GM23338 (cell line): ENCODE results near the gene ARF1. TPM values are rescaled to one million over a fixed set of nuclear protein-coding genes. Genes with fewer than 3 reads are reported as not detected.

ENCODE experiments used
- ATAC-seq: fragments of 200-7000 bp; cut with Tn5 transposase; 3 replicates; pipeline ENCODE4 v1.9.1; 2020
- DNase-seq: peaks from one replicate; pipeline ENCODE4 v3.0.0-alpha.2; 2015; ENCODE audit warnings: low spot score
- H2AFZ ChIP-seq: fragments of 200-600 bp; sonication (generic); 2 replicates; pipeline ENCODE4 v1.8.0; 2016; ENCODE audit warnings: antibody characterized with exemption, mild to moderate bottlenecking, moderate library complexity
- H3F3A ChIP-seq: fragments of 200-600 bp; sonication (generic); replicated peaks from 2 replicates; pipeline ENCODE4 v1.8.0; 2017; ENCODE audit warnings: antibody characterized with exemption, mixed run types, low read depth
- H3K27ac ChIP-seq: fragments of 200-600 bp; sonication (generic); 2 replicates; pipeline ENCODE4 v1.6.1; 2016; ENCODE audit warnings: low read depth
- H3K27me3 ChIP-seq: fragments of 200-600 bp; sonication (generic); 2 replicates; pipeline ENCODE4 v1.8.0; 2016; ENCODE audit warnings: mild to moderate bottlenecking, mixed run types, moderate library complexity; ENCODE audit not compliant: insufficient read depth
- H3K36me3 ChIP-seq: fragments of 200-600 bp; sonication (generic); 2 replicates; pipeline ENCODE4 v1.8.0; 2016; ENCODE audit warnings: mild to moderate bottlenecking; ENCODE audit not compliant: insufficient read depth
- H3K4me1 ChIP-seq: fragments of 200-600 bp; sonication (generic); 2 replicates; pipeline ENCODE4 v1.8.0; 2016; ENCODE audit warnings: mild to moderate bottlenecking, moderate library complexity; ENCODE audit not compliant: insufficient read depth
- H3K4me2 ChIP-seq: fragments of 200-600 bp; sonication (generic); 2 replicates; pipeline ENCODE4 v1.7.1; 2017; ENCODE audit warnings: mixed run types
- H3K4me3 ChIP-seq: fragments of 200-600 bp; sonication (generic); 2 replicates; pipeline ENCODE4 v1.6.1; 2016; ENCODE audit warnings: mixed run types
- H3K79me2 ChIP-seq: fragments of 200-600 bp; sonication (generic); replicated peaks from 2 replicates; pipeline ENCODE4 v1.8.0; 2017; ENCODE audit warnings: mild to moderate bottlenecking; ENCODE audit not compliant: insufficient read depth
- H3K9me2 ChIP-seq: fragments of 200-600 bp; sonication (generic); 2 replicates; pipeline ENCODE4 v1.8.0; 2017; ENCODE audit not compliant: insufficient read depth
- H4K20me1 ChIP-seq: fragments of 200-600 bp; sonication (generic); replicated peaks from 2 replicates; pipeline ENCODE4 v1.8.0; 2017; ENCODE audit warnings: mild to moderate bottlenecking; ENCODE audit not compliant: insufficient read depth
- H3K27ac Mint-ChIP-seq: 2 replicates; pipeline ENCODE4 v1.8.0; 2020; ENCODE audit warnings: inconsistent platforms, mild to moderate bottlenecking, moderate library complexity, mixed read lengths
- H3K27me3 Mint-ChIP-seq: 3 replicates; pipeline ENCODE4 v1.8.0; 2022; ENCODE audit warnings: low read depth, mild to moderate bottlenecking, moderate library complexity, mixed read lengths, inconsistent platforms; ENCODE audit not compliant: insufficient read depth, poor library complexity
- H3K36me3 Mint-ChIP-seq: 3 replicates; pipeline ENCODE4 v1.8.0; 2021; ENCODE audit warnings: low read depth, mild to moderate bottlenecking, inconsistent platforms, moderate library complexity, mixed read lengths
- H3K4me1 Mint-ChIP-seq: 3 replicates; pipeline ENCODE4 v1.8.0; 2020; ENCODE audit warnings: mild to moderate bottlenecking, inconsistent platforms, mixed read lengths
- H3K4me3 Mint-ChIP-seq: 3 replicates; pipeline ENCODE4 v1.8.0; 2021; ENCODE audit warnings: moderate library complexity, mild to moderate bottlenecking, inconsistent platforms, mixed read lengths
- H3K9me3 Mint-ChIP-seq: 3 replicates; pipeline ENCODE4 v1.8.0; 2020; ENCODE audit warnings: moderate library complexity, mild to moderate bottlenecking, inconsistent platforms, mixed read lengths
- CREB1 ChIP-seq: fragments of 250-450 bp; sonication (Bioruptor Pico); IDR thresholded peaks from 2 replicates; pipeline ENCODE4 v1.5.0; 2020; ENCODE audit warnings: low read depth, mild to moderate bottlenecking, moderate library complexity
- EZH2 ChIP-seq: fragments of 200-600 bp; sonication (generic); IDR thresholded peaks from one replicate; pipeline ENCODE4 v1.8.0; 2017; ENCODE audit warnings: antibody characterized with exemption, mild to moderate bottlenecking, low read depth; ENCODE audit not compliant: unreplicated experiment
- EZH2phosphoT487 ChIP-seq: fragments of 200-600 bp; sonication (generic); IDR thresholded peaks from one replicate; pipeline ENCODE4 v1.8.1; 2018; ENCODE audit warnings: antibody characterized with exemption; ENCODE audit not compliant: unreplicated experiment
- JUNB ChIP-seq: IDR thresholded peaks from one replicate; pipeline ENCODE4 v1.6.1; 2016; ENCODE audit warnings: antibody characterized with exemption; ENCODE audit not compliant: unreplicated experiment
- NANOG ChIP-seq: IDR thresholded peaks from 2 replicates; pipeline ENCODE4 v1.6.1; 2016; ENCODE audit warnings: antibody characterized with exemption, borderline replicate concordance
- POLR2AphosphoS5 ChIP-seq: IDR thresholded peaks from 2 replicates; pipeline ENCODE4 v1.6.1; 2016; ENCODE audit warnings: antibody characterized with exemption, low read depth
- REST ChIP-seq: IDR thresholded peaks from one replicate; pipeline ENCODE4 v1.6.1; 2018; ENCODE audit warnings: antibody characterized with exemption; ENCODE audit not compliant: unreplicated experiment
- STAT1 ChIP-seq: IDR thresholded peaks from one replicate; pipeline ENCODE4 v1.6.1; 2016; ENCODE audit warnings: antibody characterized with exemption; ENCODE audit not compliant: unreplicated experiment
- ZNF114 ChIP-seq: fragments of 250-450 bp; sonication (Bioruptor Pico); IDR thresholded peaks from 2 replicates; pipeline ENCODE4 v1.5.0; 2020; ENCODE audit warnings: mild to moderate bottlenecking, moderate library complexity
- polyA plus RNA-seq: library from polyadenylated mRNA; unstranded; fragments of >200 nt; fragmentation: Nextera tagmentation; extraction: Ambion mirVana; gene quantifications from 2 replicates; pipeline ENCODE4 v1.2.1, GENCODE V29; 2016
- total RNA-seq: library from RNA; depleted of rRNA; stranded (reverse); fragments of >200 nt; shearing (Covaris generic); gene quantifications from 2 replicates; pipeline ENCODE4 v1.2.3, GENCODE V29; 2014
- TF ChIP-seq, protein P1 (sequence below), 2 experiments: fragments of 200-600 bp in 1 of 2; sonication (generic) in 1 of 2; conservative IDR thresholded peaks; 2 replicates each; pipeline versions ENCODE4 v1.5.1 to v1.6.1; 2016 to 2017; ENCODE audit warnings: antibody characterized with exemption in 2 of 2, low read depth in 2 of 2, mild to moderate bottlenecking in 2 of 2, moderate library complexity in 1 of 2
- TF ChIP-seq, protein P2 (sequence below): fragments of 250-450 bp; sonication (Bioruptor Pico); IDR thresholded peaks from 2 replicates; pipeline ENCODE4 v1.5.0; 2020; ENCODE audit warnings: mild to moderate bottlenecking, moderate library complexity
- TF ChIP-seq, protein P3 (sequence below): IDR thresholded peaks from 2 replicates; pipeline ENCODE4 v1.6.1; 2016; ENCODE audit warnings: antibody characterized with exemption

Gene ARF1
- total and polyA plus RNA-seq, 2 experiments from 2014 or later: 210 to 306 TPM

DNA sequence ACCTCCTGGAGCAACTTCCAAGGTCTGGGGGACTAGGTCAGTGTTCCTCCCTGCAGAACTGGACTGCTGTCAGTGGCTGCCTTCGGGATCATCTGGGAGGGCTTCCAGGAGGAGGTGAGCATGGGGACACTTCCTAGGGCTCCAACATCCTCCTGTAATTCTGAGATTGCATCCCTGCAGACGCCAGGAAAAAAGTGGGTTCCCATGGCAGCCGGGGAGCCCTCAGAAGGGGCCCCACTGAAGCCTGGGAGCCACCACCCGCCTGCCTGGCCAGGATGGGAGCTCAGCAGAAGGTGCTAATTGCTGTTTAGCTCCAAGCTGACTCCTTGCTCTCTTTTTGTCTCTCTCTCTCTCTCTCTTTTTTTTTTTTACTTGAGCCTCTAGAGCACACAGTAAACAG, 16.1 kb upstream of the ARF1 start:
- TF ChIP-seq EZH2phosphoT487 (no peak), NANOG (no peak), POLR2AphosphoS5 (no peak), EZH2 (no peak), REST (no peak), ZNF114 (CRISPR knock-in tag) (no peak), STAT1 (no peak), CREB1 (CRISPR knock-in tag) (no peak), JUNB (no peak)
- TF ChIP-seq, protein P1, sequence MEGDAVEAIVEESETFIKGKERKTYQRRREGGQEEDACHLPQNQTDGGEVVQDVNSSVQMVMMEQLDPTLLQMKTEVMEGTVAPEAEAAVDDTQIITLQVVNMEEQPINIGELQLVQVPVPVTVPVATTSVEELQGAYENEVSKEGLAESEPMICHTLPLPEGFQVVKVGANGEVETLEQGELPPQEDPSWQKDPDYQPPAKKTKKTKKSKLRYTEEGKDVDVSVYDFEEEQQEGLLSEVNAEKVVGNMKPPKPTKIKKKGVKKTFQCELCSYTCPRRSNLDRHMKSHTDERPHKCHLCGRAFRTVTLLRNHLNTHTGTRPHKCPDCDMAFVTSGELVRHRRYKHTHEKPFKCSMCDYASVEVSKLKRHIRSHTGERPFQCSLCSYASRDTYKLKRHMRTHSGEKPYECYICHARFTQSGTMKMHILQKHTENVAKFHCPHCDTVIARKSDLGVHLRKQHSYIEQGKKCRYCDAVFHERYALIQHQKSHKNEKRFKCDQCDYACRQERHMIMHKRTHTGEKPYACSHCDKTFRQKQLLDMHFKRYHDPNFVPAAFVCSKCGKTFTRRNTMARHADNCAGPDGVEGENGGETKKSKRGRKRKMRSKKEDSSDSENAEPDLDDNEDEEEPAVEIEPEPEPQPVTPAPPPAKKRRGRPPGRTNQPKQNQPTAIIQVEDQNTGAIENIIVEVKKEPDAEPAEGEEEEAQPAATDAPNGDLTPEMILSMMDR (conservative IDR thresholded peaks at IDR 0.05; ENCODE audit: low read depth in 2 of 2): no peak
- TF ChIP-seq, protein P2, sequence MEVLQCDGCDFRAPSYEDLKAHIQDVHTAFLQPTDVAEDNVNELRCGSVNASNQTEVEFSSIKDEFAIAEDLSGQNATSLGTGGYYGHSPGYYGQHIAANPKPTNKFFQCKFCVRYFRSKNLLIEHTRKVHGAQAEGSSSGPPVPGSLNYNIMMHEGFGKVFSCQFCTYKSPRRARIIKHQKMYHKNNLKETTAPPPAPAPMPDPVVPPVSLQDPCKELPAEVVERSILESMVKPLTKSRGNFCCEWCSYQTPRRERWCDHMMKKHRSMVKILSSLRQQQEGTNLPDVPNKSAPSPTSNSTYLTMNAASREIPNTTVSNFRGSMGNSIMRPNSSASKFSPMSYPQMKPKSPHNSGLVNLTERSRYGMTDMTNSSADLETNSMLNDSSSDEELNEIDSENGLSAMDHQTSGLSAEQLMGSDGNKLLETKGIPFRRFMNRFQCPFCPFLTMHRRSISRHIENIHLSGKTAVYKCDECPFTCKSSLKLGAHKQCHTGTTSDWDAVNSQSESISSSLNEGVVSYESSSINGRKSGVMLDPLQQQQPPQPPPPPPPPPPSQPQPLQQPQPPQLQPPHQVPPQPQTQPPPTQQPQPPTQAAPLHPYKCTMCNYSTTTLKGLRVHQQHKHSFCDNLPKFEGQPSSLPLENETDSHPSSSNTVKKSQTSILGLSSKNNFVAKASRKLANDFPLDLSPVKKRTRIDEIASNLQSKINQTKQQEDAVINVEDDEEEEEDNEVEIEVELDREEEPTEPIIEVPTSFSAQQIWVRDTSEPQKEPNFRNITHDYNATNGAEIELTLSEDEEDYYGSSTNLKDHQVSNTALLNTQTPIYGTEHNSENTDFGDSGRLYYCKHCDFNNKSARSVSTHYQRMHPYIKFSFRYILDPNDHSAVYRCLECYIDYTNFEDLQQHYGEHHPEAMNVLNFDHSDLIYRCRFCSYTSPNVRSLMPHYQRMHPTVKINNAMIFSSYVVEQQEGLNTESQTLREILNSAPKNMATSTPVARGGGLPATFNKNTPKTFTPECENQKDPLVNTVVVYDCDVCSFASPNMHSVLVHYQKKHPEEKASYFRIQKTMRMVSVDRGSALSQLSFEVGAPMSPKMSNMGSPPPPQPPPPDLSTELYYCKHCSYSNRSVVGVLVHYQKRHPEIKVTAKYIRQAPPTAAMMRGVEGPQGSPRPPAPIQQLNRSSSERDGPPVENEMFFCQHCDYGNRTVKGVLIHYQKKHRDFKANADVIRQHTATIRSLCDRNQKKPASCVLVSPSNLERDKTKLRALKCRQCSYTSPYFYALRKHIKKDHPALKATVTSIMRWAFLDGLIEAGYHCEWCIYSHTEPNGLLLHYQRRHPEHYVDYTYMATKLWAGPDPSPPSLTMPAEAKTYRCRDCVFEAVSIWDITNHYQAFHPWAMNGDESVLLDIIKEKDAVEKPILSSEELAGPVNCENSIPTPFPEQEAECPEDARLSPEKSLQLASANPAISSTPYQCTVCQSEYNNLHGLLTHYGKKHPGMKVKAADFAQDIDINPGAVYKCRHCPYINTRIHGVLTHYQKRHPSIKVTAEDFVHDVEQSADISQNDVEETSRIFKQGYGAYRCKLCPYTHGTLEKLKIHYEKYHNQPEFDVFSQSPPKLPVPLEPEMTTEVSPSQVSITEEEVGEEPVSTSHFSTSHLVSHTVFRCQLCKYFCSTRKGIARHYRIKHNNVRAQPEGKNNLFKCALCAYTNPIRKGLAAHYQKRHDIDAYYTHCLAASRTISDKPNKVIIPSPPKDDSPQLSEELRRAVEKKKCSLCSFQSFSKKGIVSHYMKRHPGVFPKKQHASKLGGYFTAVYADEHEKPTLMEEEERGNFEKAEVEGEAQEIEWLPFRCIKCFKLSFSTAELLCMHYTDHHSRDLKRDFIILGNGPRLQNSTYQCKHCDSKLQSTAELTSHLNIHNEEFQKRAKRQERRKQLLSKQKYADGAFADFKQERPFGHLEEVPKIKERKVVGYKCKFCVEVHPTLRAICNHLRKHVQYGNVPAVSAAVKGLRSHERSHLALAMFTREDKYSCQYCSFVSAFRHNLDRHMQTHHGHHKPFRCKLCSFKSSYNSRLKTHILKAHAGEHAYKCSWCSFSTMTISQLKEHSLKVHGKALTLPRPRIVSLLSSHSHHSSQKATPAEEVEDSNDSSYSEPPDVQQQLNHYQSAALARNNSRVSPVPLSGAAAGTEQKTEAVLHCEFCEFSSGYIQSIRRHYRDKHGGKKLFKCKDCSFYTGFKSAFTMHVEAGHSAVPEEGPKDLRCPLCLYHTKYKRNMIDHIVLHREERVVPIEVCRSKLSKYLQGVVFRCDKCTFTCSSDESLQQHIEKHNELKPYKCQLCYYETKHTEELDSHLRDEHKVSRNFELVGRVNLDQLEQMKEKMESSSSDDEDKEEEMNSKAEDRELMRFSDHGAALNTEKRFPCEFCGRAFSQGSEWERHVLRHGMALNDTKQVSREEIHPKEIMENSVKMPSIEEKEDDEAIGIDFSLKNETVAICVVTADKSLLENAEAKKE (CRISPR knock-in tag): no peak
- TF ChIP-seq, protein P3, sequence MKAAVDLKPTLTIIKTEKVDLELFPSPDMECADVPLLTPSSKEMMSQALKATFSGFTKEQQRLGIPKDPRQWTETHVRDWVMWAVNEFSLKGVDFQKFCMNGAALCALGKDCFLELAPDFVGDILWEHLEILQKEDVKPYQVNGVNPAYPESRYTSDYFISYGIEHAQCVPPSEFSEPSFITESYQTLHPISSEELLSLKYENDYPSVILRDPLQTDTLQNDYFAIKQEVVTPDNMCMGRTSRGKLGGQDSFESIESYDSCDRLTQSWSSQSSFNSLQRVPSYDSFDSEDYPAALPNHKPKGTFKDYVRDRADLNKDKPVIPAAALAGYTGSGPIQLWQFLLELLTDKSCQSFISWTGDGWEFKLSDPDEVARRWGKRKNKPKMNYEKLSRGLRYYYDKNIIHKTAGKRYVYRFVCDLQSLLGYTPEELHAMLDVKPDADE: no peak
- ATAC-seq (no peak), DNase-seq (no peak)
- H3K36me3 ChIP-seq: no peaks in the 10 kb centered on the region
- H2AFZ ChIP-seq: no peak overlapping the region
- H3K79me2 ChIP-seq: no peaks in the 10 kb centered on the region
- no peaks in the 10 kb centered on the region for H3K9me2 ChIP-seq
- Mint-ChIP-seq H3K9me3 (no peaks in the 10 kb centered on the region), H3K27me3 (peaks cover 58% of the 10 kb centered on the region), H3K4me3 (no peak overlapping the region; the same call in 2 of the 3 replicates), H3K4me1 (no peaks in the 10 kb centered on the region), H3K27ac (no peak overlapping the region), H3K36me3 (no peaks in the 10 kb centered on the region)
- no peak overlapping the region for H3K4me2 ChIP-seq
- H3F3A ChIP-seq: no peaks in the 10 kb centered on the region
- peaks cover 98% of the 10 kb centered on the region for H3K27me3 ChIP-seq
- H3K4me3 ChIP-seq: no peak overlapping the region
- H3K27ac ChIP-seq: no peak overlapping the region
- H4K20me1 ChIP-seq: no peaks in the 10 kb centered on the region
- no peaks in the 10 kb centered on the region; the same call in 1 of the 2 replicates for H3K4me1 ChIP-seq
